HepG2 (cell line): ENCODE measurements around the gene NISCH. TPM values are rescaled to one million over a fixed set of nuclear protein-coding genes. Genes with fewer than 3 reads are reported as not detected.
A peak's percentile ranks its signal among the peaks of the same experiment; 100 is the strongest.

ENCODE experiments used
- AGO2 ChIP-seq: fragments of 200-400 bp; formaldehyde crosslinking; optimal IDR thresholded peaks from 2 replicates; pipeline ENCODE3; 2017; ENCODE audit warnings: mild to moderate bottlenecking, low read depth, low read length, moderate library complexity
- CHCHD3 ChIP-seq: sonication (generic); formaldehyde crosslinking; IDR thresholded peaks from 2 replicates; pipeline ENCODE4 v1.8.0; 2022; ENCODE audit warnings: mild to moderate bottlenecking, missing genetic modification reagents, moderate library complexity
- ELF1 ChIP-seq: sonication (generic); formaldehyde crosslinking; IDR thresholded peaks from 2 replicates; pipeline ENCODE4 v1.4.0; 2020; ENCODE audit warnings: missing genetic modification reagents
- GABPB1 ChIP-seq: IDR thresholded peaks from 2 replicates; pipeline ENCODE4 v1.6.1; 2016; ENCODE audit warnings: mild to moderate bottlenecking, missing genetic modification reagents, moderate library complexity, missing compliant biosample characterization
- GPBP1L1 ChIP-seq: sonication (generic); formaldehyde crosslinking; IDR thresholded peaks from 2 replicates; pipeline ENCODE4 v1.5.0; 2020; ENCODE audit warnings: mild to moderate bottlenecking, missing genetic modification reagents
- LRRFIP1 ChIP-seq: sonication (generic); formaldehyde crosslinking; conservative IDR thresholded peaks from 2 replicates; pipeline ENCODE4 v1.4.0; 2020; ENCODE audit warnings: missing genetic modification reagents
- MXI1 ChIP-seq: IDR thresholded peaks from 3 replicates; pipeline ENCODE4 v1.6.1; 2012; ENCODE audit warnings: low read depth, low read length, inconsistent platforms, borderline replicate concordance
- NFE2 ChIP-seq: sonication (generic); formaldehyde crosslinking; IDR thresholded peaks from 2 replicates; pipeline ENCODE4 v1.4.0; 2020; ENCODE audit warnings: missing genetic modification reagents
- NFYB ChIP-seq: sonication (generic); formaldehyde crosslinking; IDR thresholded peaks from 2 replicates; pipeline ENCODE4 v1.4.0; 2020; ENCODE audit warnings: missing genetic modification reagents
- NR2F6 ChIP-seq, 2 experiments: IDR thresholded peaks; 2 replicates each; pipeline ENCODE4 v1.6.1; 2016; ENCODE audit warnings: antibody characterized with exemption in 1 of 2, mild to moderate bottlenecking in 1 of 2
- PPARG ChIP-seq: conservative IDR thresholded peaks from 2 replicates; pipeline ENCODE4 v1.6.1; 2016; ENCODE audit warnings: missing biosample characterization, missing genetic modification reagents
- PREB ChIP-seq: sonication (generic); formaldehyde crosslinking; IDR thresholded peaks from 2 replicates; pipeline ENCODE4 v1.4.0; 2020; ENCODE audit warnings: missing genetic modification reagents
- REXO4 ChIP-seq: sonication (generic); formaldehyde crosslinking; IDR thresholded peaks from 2 replicates; pipeline ENCODE4 v1.8.0; 2022; ENCODE audit warnings: missing genetic modification reagents, mild to moderate bottlenecking, borderline replicate concordance
- SIX4 ChIP-seq: sonication (generic); formaldehyde crosslinking; IDR thresholded peaks from 2 replicates; pipeline ENCODE4 v1.4.0; 2020; ENCODE audit warnings: missing genetic modification reagents
- SOX6 ChIP-seq, 2 experiments: fragments of 450-650 bp in 1 of 2; sonication (generic) in 1 of 2; formaldehyde crosslinking in 1 of 2; IDR thresholded peaks; 2 replicates each; pipeline versions ENCODE4 v1.4.0 to v1.6.1; 2017 to 2020; ENCODE audit warnings: antibody characterized with exemption in 1 of 2, mild to moderate bottlenecking in 1 of 2, missing genetic modification reagents in 1 of 2
- SP140L ChIP-seq: sonication (generic); formaldehyde crosslinking; IDR thresholded peaks from 2 replicates; pipeline ENCODE4 v1.4.0; 2020; ENCODE audit warnings: missing genetic modification reagents, borderline replicate concordance
- STAT5B ChIP-seq: sonication (generic); formaldehyde crosslinking; IDR thresholded peaks from 2 replicates; pipeline ENCODE4 v1.4.0; 2020; ENCODE audit warnings: missing genetic modification reagents
- ZBTB8A ChIP-seq: sonication (generic); formaldehyde crosslinking; IDR thresholded peaks from 2 replicates; pipeline ENCODE4 v1.4.0; 2020; ENCODE audit warnings: mild to moderate bottlenecking, low read depth, missing genetic modification reagents, borderline replicate concordance
- ZNF292 ChIP-seq: sonication (generic); formaldehyde crosslinking; IDR thresholded peaks from 2 replicates; pipeline ENCODE4 v1.8.1; 2022; ENCODE audit warnings: mild to moderate bottlenecking, low read depth, missing genetic modification reagents, borderline replicate concordance
- ZNF331 ChIP-seq: sonication (generic); formaldehyde crosslinking; IDR thresholded peaks from 2 replicates; pipeline ENCODE4 v1.4.0; 2020; ENCODE audit warnings: missing genetic modification reagents
- ZNF382 ChIP-seq: sonication (generic); formaldehyde crosslinking; IDR thresholded peaks from 2 replicates; pipeline ENCODE4 v1.5.0; 2020; ENCODE audit warnings: missing genetic modification reagents, mild to moderate bottlenecking, borderline replicate concordance
- ZNF510 ChIP-seq: sonication (generic); formaldehyde crosslinking; IDR thresholded peaks from 2 replicates; pipeline ENCODE4 v1.4.0; 2020; ENCODE audit warnings: low read depth, mild to moderate bottlenecking, missing genetic modification reagents
- ZNF547 ChIP-seq: sonication (generic); formaldehyde crosslinking; IDR thresholded peaks from 2 replicates; pipeline ENCODE4 v1.5.1; 2020; ENCODE audit warnings: mild to moderate bottlenecking, missing genetic modification reagents
- ZNF720 ChIP-seq: sonication (generic); formaldehyde crosslinking; IDR thresholded peaks from 2 replicates; pipeline ENCODE4 v1.4.0; 2020; ENCODE audit warnings: missing genetic modification reagents
- ZNF768 ChIP-seq: sonication (generic); formaldehyde crosslinking; IDR thresholded peaks from 2 replicates; pipeline ENCODE4 v1.4.0; 2020; ENCODE audit warnings: missing genetic modification reagents
- ZSCAN31 ChIP-seq: sonication (generic); formaldehyde crosslinking; IDR thresholded peaks from 2 replicates; pipeline ENCODE4 v1.5.0; 2020; ENCODE audit warnings: low read depth, mild to moderate bottlenecking, missing genetic modification reagents
- polyA plus RNA-seq, 8 experiments: library from polyadenylated mRNA; depleted of rRNA in 3 of 8; stranded (reverse) in 7 of 8; unstranded in 1 of 8; fragments of >200 nt; fragmentation: Illumina TruSeq in 4 of 8; extraction: Trizol in 4 of 8; gene quantifications; 2 replicates each; pipeline versions ENCODE4 v1.2.1 to v1.2.3, GENCODE V29; 2011 to 2016; ENCODE audit warnings: low read depth in 4 of 8, missing spikeins in 1 of 8, mixed read lengths in 1 of 8; ENCODE audit not compliant: insufficient read depth in 1 of 8
- total RNA-seq, 5 experiments: library from RNA; depleted of rRNA; stranded (reverse); fragments of >200 nt; fragmentation: Illumina TruSeq; extraction: Trizol; gene quantifications; 2 replicates each; pipeline ENCODE4 v1.2.3, GENCODE V29; 2016; ENCODE audit warnings: low read depth in 1 of 5

NISCH gene
- total and polyA plus RNA-seq, 2 of the 13 experiments (the other 11 are each of a cell fraction or from before 2014, with no cell fraction given), result 27.0 to 47.6 TPM

- TF ChIP-seq LRRFIP1 (CRISPR knock-in tag) (no peak), ZNF720 (CRISPR knock-in tag) (no peak), NFYB (peak; percentile 97), AGO2 (peak; percentile 97), MXI1 (peak; percentile 97; the same call in 1 of the 3 replicates), ZNF768 (CRISPR knock-in tag) (peak; percentile 51; the same call in 1 of the 2 replicates), SP140L (CRISPR knock-in tag) (no peak), ZNF510 (CRISPR knock-in tag) (peak; percentile 92), PREB (CRISPR knock-in tag) (peak; percentile 66; the same call in 1 of the 2 replicates), PPARG (CRISPR knock-in tag) (no peak), ZSCAN31 (peak; percentile 73; the same call in 1 of the 2 replicates), STAT5B (CRISPR knock-in tag) (0 out of 2 replicates have a peak, but pooled peaks have one; percentile 42), GABPB1 (peak; percentile 93), SIX4 (CRISPR knock-in tag) (0 out of 2 replicates have a peak, but pooled peaks have one; percentile 34), ZNF292 (no peak), ELF1 (peak; percentile 91), CHCHD3 (0 out of 2 replicates have a peak, but pooled peaks have one; percentile 34), ZBTB8A (CRISPR knock-in tag) (peak; percentile 94; the same call in 1 of the 2 replicates), REXO4 (CRISPR knock-in tag) (no peak), NFE2 (no peak), ZNF331 (CRISPR knock-in tag) (no peak; the same call in 1 of the 2 replicates), ZNF547 (peak; percentile 93), NR2F6 (IDR thresholded peaks at IDR 0.05) (no peak), NR2F6 (CRISPR knock-in tag; IDR thresholded peaks at IDR 0.05) (peak; percentile 62), GPBP1L1 (CRISPR knock-in tag) (no peak), SOX6 (IDR thresholded peaks at IDR 0.05) (no peak), SOX6 (CRISPR knock-in tag; IDR thresholded peaks at IDR 0.05) (peak; percentile 70), ZNF382 (no peak)
These were observed 81.2 kb downstream of the NISCH start, which contains the start of gene UQCC5 (continued) for GRCh38 chr3:52536369-52537164.
